Hepatocyte (in vitro differentiated cells): Measurements from ENCODE around the gene TP53I13. TPM values are rescaled to one million over a fixed set of nuclear protein-coding genes. Genes with fewer than 3 reads are reported as not detected.
"Not testable (repeated sequence)": the region's sequence is repeated elsewhere in the genome, so short reads cannot be mapped to it uniquely, and the experiment has no call there.

Experiments used
- DNase-seq: peaks from one replicate; pipeline ENCODE4 v3.0.0-alpha.2; 2016; ENCODE audit warnings: low spot score
- H2AFZ ChIP-seq: fragments of 200-600 bp; sonication (generic); 2 replicates; pipeline ENCODE4 v1.6.0; 2016; ENCODE audit warnings: antibody characterized with exemption, mild to moderate bottlenecking
- H3K27ac ChIP-seq: fragments of 200-600 bp; sonication (generic); 2 replicates; pipeline ENCODE4 v1.5.1; 2016; ENCODE audit warnings: mild to moderate bottlenecking
- H3K27me3 ChIP-seq: fragments of 200-600 bp; sonication (generic); 2 replicates; pipeline ENCODE4 v1.6.1; 2016
- H3K36me3 ChIP-seq: fragments of 200-600 bp; sonication (generic); replicated peaks from 2 replicates; pipeline ENCODE4 v1.5.1; 2016; ENCODE audit warnings: low read depth; ENCODE audit not compliant: insufficient read depth
- H3K4me1 ChIP-seq: fragments of 200-600 bp; sonication (generic); 2 replicates; pipeline ENCODE4 v1.5.1; 2016; ENCODE audit warnings: mild to moderate bottlenecking, moderate library complexity; ENCODE audit not compliant: insufficient read depth
- H3K4me2 ChIP-seq: fragments of 200-600 bp; sonication (generic); 2 replicates; pipeline ENCODE4 v1.6.0; 2016
- H3K4me3 ChIP-seq: fragments of 200-600 bp; sonication (generic); 2 replicates; pipeline ENCODE4 v1.5.1; 2016; ENCODE audit warnings: mild to moderate bottlenecking
- H3K79me2 ChIP-seq: fragments of 200-600 bp; sonication (generic); 2 replicates; pipeline ENCODE4 v1.6.0; 2017; ENCODE audit warnings: mild to moderate bottlenecking
- H3K9me2 ChIP-seq: fragments of 200-600 bp; sonication (generic); replicated peaks from 2 replicates; pipeline ENCODE4 v1.6.0; 2017; ENCODE audit warnings: mild to moderate bottlenecking; ENCODE audit not compliant: insufficient read depth
- H3K9me3 ChIP-seq: fragments of 200-600 bp; sonication (generic); 2 replicates; pipeline ENCODE4 v1.5.1; 2016; ENCODE audit warnings: low read depth, mild to moderate bottlenecking
- H4K20me1 ChIP-seq: fragments of 200-600 bp; sonication (generic); 2 replicates; pipeline ENCODE4 v1.6.0; 2016; ENCODE audit warnings: mild to moderate bottlenecking; ENCODE audit not compliant: insufficient read depth, poor library complexity, severe bottlenecking
- EZH2 ChIP-seq: fragments of 200-600 bp; sonication (generic); IDR thresholded peaks from 2 replicates; pipeline ENCODE4 v1.6.1; 2016; ENCODE audit warnings: antibody characterized with exemption, mild to moderate bottlenecking, borderline replicate concordance
- EZH2phosphoT487 ChIP-seq: fragments of 200-600 bp; sonication (generic); IDR thresholded peaks from one replicate; pipeline ENCODE4 v1.6.1; 2018; ENCODE audit warnings: antibody characterized with exemption, mild to moderate bottlenecking, low read depth, moderate library complexity; ENCODE audit not compliant: unreplicated experiment, severe bottlenecking
- WGBS: methylation state at CpG from one replicate; pipeline ENCODE4 v1.1.6; 2016; ENCODE audit warnings: low lambda C conversion rate; ENCODE audit errors: missing lambda C conversion rate; 5-methylcytosine and 5-hydroxymethylcytosine counted together
- polyA plus RNA-seq: library from polyadenylated mRNA; unstranded; fragments of >200 nt; fragmentation: Nextera tagmentation; extraction: Ambion mirVana; gene quantifications from 2 replicates; pipeline ENCODE4 v1.2.1, GENCODE V29; 2016
- total RNA-seq: library from RNA; depleted of rRNA; stranded (reverse); fragments of >200 nt; gene quantifications from 2 replicates; pipeline ENCODE4 v1.2.3, GENCODE V29; 2014
- TF ChIP-seq, protein P1 (sequence below): fragments of 200-600 bp; sonication (generic); IDR thresholded peaks from 2 replicates; pipeline ENCODE4 v1.5.1; 2016; ENCODE audit warnings: antibody characterized with exemption, mild to moderate bottlenecking; ENCODE audit not compliant: poor library complexity

TP53I13 gene
- total and polyA plus RNA-seq, 2 experiments from 2014 or later, result 43.4 to 92.9 TPM

DNA sequence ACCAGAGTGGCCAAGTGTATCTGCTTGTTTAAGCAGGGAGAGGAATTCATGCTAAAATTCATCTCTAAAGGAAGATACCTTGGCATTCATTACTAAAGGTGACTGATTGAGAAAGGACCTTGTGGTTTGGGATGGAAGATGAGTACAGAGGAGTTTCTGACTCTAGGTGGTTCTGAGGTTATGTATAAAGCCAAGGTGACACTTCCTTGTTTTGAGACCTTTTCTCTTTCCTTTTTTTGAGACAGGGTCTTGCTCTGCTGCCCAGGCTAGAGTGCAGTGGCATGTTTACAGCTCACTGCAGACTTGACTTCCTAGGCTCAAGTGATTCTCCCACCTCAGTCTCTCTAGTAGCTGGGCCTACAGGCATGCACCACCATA, 10.8 kb upstream of the TP53I13 start:
- Histone ChIP-seq H4K20me1 (no peaks in the 10 kb centered on the region), H3K4me3 (no peak overlapping the region), H3K4me2 (no peak overlapping the region), H2AFZ (no peak overlapping the region), H3K79me2 (no peaks in the 10 kb centered on the region), H3K27ac (no peak overlapping the region), H3K4me1 (peaks cover 5% of the 10 kb centered on the region), H3K36me3 (no peaks in the 10 kb centered on the region), H3K27me3 (no peaks in the 10 kb centered on the region), H3K9me2 (no peaks in the 10 kb centered on the region), H3K9me3 (no peaks in the 10 kb centered on the region)
- no peak for DNase-seq
- no peak for TF ChIP-seq EZH2
- TF ChIP-seq, protein P1, sequence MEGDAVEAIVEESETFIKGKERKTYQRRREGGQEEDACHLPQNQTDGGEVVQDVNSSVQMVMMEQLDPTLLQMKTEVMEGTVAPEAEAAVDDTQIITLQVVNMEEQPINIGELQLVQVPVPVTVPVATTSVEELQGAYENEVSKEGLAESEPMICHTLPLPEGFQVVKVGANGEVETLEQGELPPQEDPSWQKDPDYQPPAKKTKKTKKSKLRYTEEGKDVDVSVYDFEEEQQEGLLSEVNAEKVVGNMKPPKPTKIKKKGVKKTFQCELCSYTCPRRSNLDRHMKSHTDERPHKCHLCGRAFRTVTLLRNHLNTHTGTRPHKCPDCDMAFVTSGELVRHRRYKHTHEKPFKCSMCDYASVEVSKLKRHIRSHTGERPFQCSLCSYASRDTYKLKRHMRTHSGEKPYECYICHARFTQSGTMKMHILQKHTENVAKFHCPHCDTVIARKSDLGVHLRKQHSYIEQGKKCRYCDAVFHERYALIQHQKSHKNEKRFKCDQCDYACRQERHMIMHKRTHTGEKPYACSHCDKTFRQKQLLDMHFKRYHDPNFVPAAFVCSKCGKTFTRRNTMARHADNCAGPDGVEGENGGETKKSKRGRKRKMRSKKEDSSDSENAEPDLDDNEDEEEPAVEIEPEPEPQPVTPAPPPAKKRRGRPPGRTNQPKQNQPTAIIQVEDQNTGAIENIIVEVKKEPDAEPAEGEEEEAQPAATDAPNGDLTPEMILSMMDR, result no peak
- TF ChIP-seq EZH2phosphoT487, result no peak

DNA sequence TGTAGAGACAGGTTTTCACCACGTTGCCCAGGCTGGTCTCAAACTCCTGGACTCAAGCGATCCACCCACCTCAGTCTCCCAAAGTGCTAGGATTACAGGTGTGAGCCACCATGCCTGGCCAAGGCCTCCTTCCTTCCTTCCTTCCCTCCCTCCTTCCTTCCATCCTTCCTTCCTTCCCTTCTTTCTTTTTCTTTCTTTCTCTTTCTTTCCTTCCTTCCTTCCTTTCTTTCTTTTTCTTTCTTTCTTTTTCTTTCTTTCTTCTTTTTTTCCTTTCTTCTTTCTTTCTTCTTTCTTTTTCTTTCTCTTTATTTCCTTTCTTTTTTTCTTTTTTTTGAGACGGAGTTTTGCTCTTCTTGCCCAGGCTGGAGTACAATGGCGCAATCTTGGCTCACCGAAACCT, 10.4 kb upstream of the TP53I13 start:
- H3K27me3 ChIP-seq, H3K79me2 ChIP-seq, H3K4me1 ChIP-seq, H4K20me1 ChIP-seq, H3K9me2 ChIP-seq, H3K27ac ChIP-seq, H3K36me3 ChIP-seq, H3K4me3 ChIP-seq, DNase-seq, H2AFZ ChIP-seq, H3K9me3 ChIP-seq, H3K4me2 ChIP-seq: not testable (repeated sequence)
- 97% methylated on average over 5 of the region's 5 CpGs for WGBS

DNA sequence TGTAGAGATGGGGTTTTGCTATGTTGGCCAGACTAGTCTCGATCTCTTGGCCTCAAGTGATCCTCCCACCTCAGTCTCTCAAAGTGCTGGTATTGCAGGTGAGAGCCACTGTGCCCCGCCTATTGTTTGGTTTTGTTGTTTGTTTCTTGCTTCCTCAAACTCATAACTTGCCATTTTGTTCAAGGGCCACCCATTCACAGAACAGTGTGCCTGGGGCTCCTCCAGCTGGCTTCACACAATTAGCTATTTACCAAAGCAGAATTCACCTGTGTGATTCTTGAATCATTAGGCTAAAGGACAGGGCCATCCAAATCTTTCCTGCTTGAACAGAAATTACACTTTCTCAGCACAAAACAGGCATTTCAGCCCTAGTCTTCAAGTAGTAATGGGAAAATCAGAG, 8.9 kb upstream of the TP53I13 start:
- no peak overlapping the region for H3K4me3 ChIP-seq
- H3K27me3 ChIP-seq, result no peaks in the 10 kb centered on the region
- no peak for DNase-seq
- H3K4me2 ChIP-seq, result no peak overlapping the region
- TF ChIP-seq EZH2phosphoT487 (no peak), EZH2 (no peak)
- TF ChIP-seq, protein P1, result no peak
- no peaks in the 10 kb centered on the region for H4K20me1 ChIP-seq
- H3K27ac ChIP-seq, result no peak overlapping the region
- H2AFZ ChIP-seq, result no peak overlapping the region
- no peaks in the 10 kb centered on the region for H3K36me3 ChIP-seq
- H3K9me3 ChIP-seq, result no peaks in the 10 kb centered on the region
- H3K79me2 ChIP-seq, result peaks cover 5% of the 10 kb centered on the region
- no peaks in the 10 kb centered on the region for H3K9me2 ChIP-seq
- H3K4me1 ChIP-seq, result peaks cover 6% of the 10 kb centered on the region
- 98% methylated on average over 2 of the region's 2 CpGs for WGBS

DNA sequence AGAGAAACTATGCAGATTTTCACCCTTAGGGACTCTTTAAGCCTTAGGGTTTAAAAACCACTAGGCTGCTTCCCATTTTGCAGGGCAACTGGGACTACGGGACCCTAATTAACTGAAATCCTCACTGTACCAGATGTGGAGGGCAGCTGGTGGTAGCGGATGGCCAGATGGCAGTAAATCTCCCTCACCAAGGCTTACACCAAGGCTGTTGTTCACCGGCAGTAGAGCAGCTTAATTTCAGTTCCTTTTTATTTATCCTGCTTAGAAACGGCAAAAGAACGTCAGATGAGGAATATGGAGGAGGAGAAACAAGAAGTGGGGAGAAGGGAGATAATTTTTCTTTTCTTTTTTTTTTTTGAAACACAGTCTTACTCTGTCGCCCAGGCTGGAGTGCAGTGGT, 8.2 kb upstream of the TP53I13 start:
- no peak overlapping the region for H3K4me2 ChIP-seq
- H3K9me3 ChIP-seq, result no peaks in the 10 kb centered on the region
- H2AFZ ChIP-seq, result no peak overlapping the region
- no peak for DNase-seq
- 73% methylated on average over 6 of the region's 6 CpGs for WGBS
- H3K36me3 ChIP-seq, result no peaks in the 10 kb centered on the region
- peaks cover 8% of the 10 kb centered on the region for H3K79me2 ChIP-seq
- no peaks in the 10 kb centered on the region for H3K27me3 ChIP-seq
- no peak overlapping the region for H3K4me3 ChIP-seq
- peaks cover 13% of the 10 kb centered on the region for H3K4me1 ChIP-seq
- no peak for TF ChIP-seq EZH2phosphoT487
- TF ChIP-seq, protein P1, result no peak
- TF ChIP-seq EZH2, result no peak
- H3K9me2 ChIP-seq, result no peaks in the 10 kb centered on the region
- H3K27ac ChIP-seq, result no peak overlapping the region
- H4K20me1 ChIP-seq, result no peaks in the 10 kb centered on the region
